HepG2 (cell line): ENCODE measurements around the gene RGS19. TPM values are rescaled to one million over a fixed set of nuclear protein-coding genes. Genes with fewer than 3 reads are reported as not detected.

ENCODE experiments used
- CBX1 ChIP-seq: IDR thresholded peaks from one replicate; pipeline ENCODE4 v1.6.1; 2016; ENCODE audit warnings: antibody characterized with exemption, low read depth
- CCDC6 ChIP-seq: sonication (generic); formaldehyde crosslinking; IDR thresholded peaks from 2 replicates; pipeline ENCODE4 v1.8.1; 2022; ENCODE audit warnings: mild to moderate bottlenecking, missing genetic modification reagents, moderate library complexity
- FOXK1 ChIP-seq: sonication (generic); formaldehyde crosslinking; IDR thresholded peaks from 2 replicates; pipeline ENCODE4 v1.4.0; 2020; ENCODE audit warnings: low read depth, missing genetic modification reagents, borderline replicate concordance
- GTF3A ChIP-seq: sonication (generic); formaldehyde crosslinking; conservative IDR thresholded peaks from 2 replicates; pipeline ENCODE4 v1.4.0; 2020; ENCODE audit warnings: mild to moderate bottlenecking, missing genetic modification reagents
- HNRNPLL ChIP-seq: fragments of 200-400 bp; formaldehyde crosslinking; IDR thresholded peaks from 2 replicates; pipeline ENCODE4 v1.6.1; 2017; ENCODE audit warnings: mild to moderate bottlenecking, low read depth, low read length; ENCODE audit not compliant: poor library complexity, severe bottlenecking
- HNRNPUL1 ChIP-seq: fragments of 200-400 bp; formaldehyde crosslinking; IDR thresholded peaks from 2 replicates; pipeline ENCODE4 v1.6.1; 2017; ENCODE audit warnings: low read depth, mild to moderate bottlenecking, low read length, moderate library complexity
- IRF2 ChIP-seq: IDR thresholded peaks from 2 replicates; pipeline ENCODE4 v1.6.1; 2018; ENCODE audit warnings: missing genetic modification reagents, missing compliant biosample characterization
- JARID2 ChIP-seq: sonication (generic); formaldehyde crosslinking; IDR thresholded peaks from 2 replicates; pipeline ENCODE4 v1.8.1; 2023; ENCODE audit warnings: missing genetic modification reagents, inconsistent platforms; ENCODE audit not compliant: insufficient replicate concordance
- NR2F1 ChIP-seq, 2 experiments: fragments of 450-650 bp in 1 of 2; formaldehyde crosslinking in 1 of 2; IDR thresholded peaks; 2 replicates each; pipeline versions ENCODE4 v1.5.0 to v1.6.1; 2016 to 2020; ENCODE audit warnings: mild to moderate bottlenecking in 1 of 2, missing compliant biosample characterization in 1 of 2, missing genetic modification reagents in 1 of 2, moderate library complexity in 1 of 2
- POLR2A ChIP-seq, 2 experiments: IDR thresholded peaks; 2 replicates each; pipeline ENCODE4 v1.6.1; 2011; ENCODE audit warnings: low read depth in 2 of 2, low read length in 2 of 2, mild to moderate bottlenecking in 1 of 2, moderate library complexity in 1 of 2; ENCODE audit not compliant: insufficient read depth in 1 of 2
- SIX4 ChIP-seq: sonication (generic); formaldehyde crosslinking; IDR thresholded peaks from 2 replicates; pipeline ENCODE4 v1.4.0; 2020; ENCODE audit warnings: missing genetic modification reagents
- SOX5 ChIP-seq: IDR thresholded peaks from 2 replicates; pipeline ENCODE4 v1.6.1; 2016; ENCODE audit warnings: borderline replicate concordance
- STAG1 ChIP-seq: sonication (generic); formaldehyde crosslinking; IDR thresholded peaks from 2 replicates; pipeline ENCODE4 v1.4.0; 2020; ENCODE audit warnings: missing genetic modification reagents
- ZFP1 ChIP-seq: IDR thresholded peaks from 2 replicates; pipeline ENCODE4 v1.6.1; 2016
- ZNF121 ChIP-seq: sonication (generic); formaldehyde crosslinking; IDR thresholded peaks from 2 replicates; pipeline ENCODE4 v1.5.0; 2020; ENCODE audit warnings: mild to moderate bottlenecking, missing genetic modification reagents
- ZNF180 ChIP-seq: sonication (generic); formaldehyde crosslinking; IDR thresholded peaks from 2 replicates; pipeline ENCODE4 v1.4.0; 2020; ENCODE audit warnings: low read depth, missing genetic modification reagents, borderline replicate concordance
- ZNF530 ChIP-seq: sonication (generic); formaldehyde crosslinking; IDR thresholded peaks from 2 replicates; pipeline ENCODE4 v1.5.0; 2020; ENCODE audit warnings: low read depth, mild to moderate bottlenecking, missing genetic modification reagents
- ZNF569 ChIP-seq: sonication (generic); formaldehyde crosslinking; IDR thresholded peaks from 2 replicates; pipeline ENCODE4 v1.5.0; 2020; ENCODE audit warnings: mild to moderate bottlenecking, missing genetic modification reagents, moderate library complexity, borderline replicate concordance
- ZNF879 ChIP-seq: sonication (generic); formaldehyde crosslinking; IDR thresholded peaks from 2 replicates; pipeline ENCODE4 v1.8.1; 2023; ENCODE audit warnings: missing genetic modification reagents
- polyA plus RNA-seq, 8 experiments: library from polyadenylated mRNA; depleted of rRNA in 3 of 8; stranded (reverse) in 7 of 8; unstranded in 1 of 8; fragments of >200 nt; fragmentation: Illumina TruSeq in 4 of 8; extraction: Trizol in 4 of 8; gene quantifications; 2 replicates each; pipeline versions ENCODE4 v1.2.1 to v1.2.3, GENCODE V29; 2011 to 2016; ENCODE audit warnings: low read depth in 4 of 8, missing spikeins in 1 of 8, mixed read lengths in 1 of 8; ENCODE audit not compliant: insufficient read depth in 1 of 8
- total RNA-seq, 5 experiments: library from RNA; depleted of rRNA; stranded (reverse); fragments of >200 nt; fragmentation: Illumina TruSeq; extraction: Trizol; gene quantifications; 2 replicates each; pipeline ENCODE4 v1.2.3, GENCODE V29; 2016; ENCODE audit warnings: low read depth in 1 of 5
- TF ChIP-seq, protein P1 (sequence below): sonication (generic); formaldehyde crosslinking; conservative IDR thresholded peaks from 2 replicates; pipeline ENCODE4 v1.4.0; 2020; ENCODE audit warnings: mild to moderate bottlenecking, missing genetic modification reagents, moderate library complexity
- TF ChIP-seq, protein P2 (sequence below): sonication (generic); formaldehyde crosslinking; IDR thresholded peaks from 2 replicates; pipeline ENCODE4 v1.4.0; 2020; ENCODE audit warnings: mild to moderate bottlenecking, missing genetic modification reagents
- TF ChIP-seq, protein P3 (sequence below): IDR thresholded peaks from 2 replicates; pipeline ENCODE4 v1.6.1; 2012; ENCODE audit warnings: low read depth, low read length, improper control_type of control experiment
- TF ChIP-seq, protein P4 (sequence below): sonication (generic); formaldehyde crosslinking; IDR thresholded peaks from 2 replicates; pipeline ENCODE4 v1.5.0; 2020; ENCODE audit warnings: missing genetic modification reagents

RGS19 gene
- total and polyA plus RNA-seq, 2 of the 13 experiments (the other 11 are each of a cell fraction or from before 2014, with no cell fraction given): 10.7 to 11.9 TPM

DNA sequence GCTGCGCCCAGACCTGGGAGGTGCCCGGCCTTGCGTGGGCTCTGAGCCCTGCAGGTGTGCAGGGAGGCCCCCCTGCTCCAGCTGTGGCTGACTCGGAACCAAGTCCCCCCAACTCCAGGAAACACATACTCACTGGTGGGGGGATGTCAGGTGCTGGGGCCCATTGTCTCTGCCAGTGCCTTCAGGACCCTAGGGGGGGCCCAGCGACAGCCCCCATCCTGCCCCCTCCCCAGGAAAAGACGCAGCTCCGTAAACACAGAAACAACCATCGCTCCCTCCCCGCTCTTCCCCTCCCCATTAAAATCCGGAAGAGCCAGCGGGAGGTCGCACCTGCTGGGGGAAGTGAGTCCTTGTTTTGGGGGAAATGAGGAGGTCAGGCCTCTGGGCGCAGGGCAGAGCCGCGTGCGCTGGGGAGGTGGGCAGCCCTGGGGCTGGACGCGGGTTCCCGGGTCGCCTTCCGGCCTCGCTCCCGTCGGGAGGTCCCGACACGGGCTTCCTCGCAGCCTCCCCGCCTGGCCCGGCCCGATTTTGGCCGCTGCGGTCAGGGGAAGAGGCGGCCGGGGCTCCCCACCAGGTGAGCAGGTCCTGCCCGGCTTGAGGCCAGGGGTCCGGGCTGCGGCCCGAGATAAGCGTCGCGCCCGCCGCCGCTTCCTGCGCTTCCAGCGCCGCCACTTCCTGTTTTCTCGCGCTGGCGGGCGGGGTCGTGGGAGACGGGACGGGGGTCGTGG is 37.1 kb downstream of the RGS19 start (continued):
- TF ChIP-seq, protein P1, sequence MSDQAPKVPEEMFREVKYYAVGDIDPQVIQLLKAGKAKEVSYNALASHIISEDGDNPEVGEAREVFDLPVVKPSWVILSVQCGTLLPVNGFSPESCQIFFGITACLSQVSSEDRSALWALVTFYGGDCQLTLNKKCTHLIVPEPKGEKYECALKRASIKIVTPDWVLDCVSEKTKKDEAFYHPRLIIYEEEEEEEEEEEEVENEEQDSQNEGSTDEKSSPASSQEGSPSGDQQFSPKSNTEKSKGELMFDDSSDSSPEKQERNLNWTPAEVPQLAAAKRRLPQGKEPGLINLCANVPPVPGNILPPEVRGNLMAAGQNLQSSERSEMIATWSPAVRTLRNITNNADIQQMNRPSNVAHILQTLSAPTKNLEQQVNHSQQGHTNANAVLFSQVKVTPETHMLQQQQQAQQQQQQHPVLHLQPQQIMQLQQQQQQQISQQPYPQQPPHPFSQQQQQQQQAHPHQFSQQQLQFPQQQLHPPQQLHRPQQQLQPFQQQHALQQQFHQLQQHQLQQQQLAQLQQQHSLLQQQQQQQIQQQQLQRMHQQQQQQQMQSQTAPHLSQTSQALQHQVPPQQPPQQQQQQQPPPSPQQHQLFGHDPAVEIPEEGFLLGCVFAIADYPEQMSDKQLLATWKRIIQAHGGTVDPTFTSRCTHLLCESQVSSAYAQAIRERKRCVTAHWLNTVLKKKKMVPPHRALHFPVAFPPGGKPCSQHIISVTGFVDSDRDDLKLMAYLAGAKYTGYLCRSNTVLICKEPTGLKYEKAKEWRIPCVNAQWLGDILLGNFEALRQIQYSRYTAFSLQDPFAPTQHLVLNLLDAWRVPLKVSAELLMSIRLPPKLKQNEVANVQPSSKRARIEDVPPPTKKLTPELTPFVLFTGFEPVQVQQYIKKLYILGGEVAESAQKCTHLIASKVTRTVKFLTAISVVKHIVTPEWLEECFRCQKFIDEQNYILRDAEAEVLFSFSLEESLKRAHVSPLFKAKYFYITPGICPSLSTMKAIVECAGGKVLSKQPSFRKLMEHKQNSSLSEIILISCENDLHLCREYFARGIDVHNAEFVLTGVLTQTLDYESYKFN (CRISPR knock-in tag): peak; percentile 56; the same call in 1 of the 2 replicates
- TF ChIP-seq NR2F1 (CRISPR knock-in tag; IDR thresholded peaks at IDR 0.05): no peak
- TF ChIP-seq JARID2 (CRISPR knock-in tag): no peak
- peak; percentile 94 for TF ChIP-seq HNRNPLL
- TF ChIP-seq IRF2 (CRISPR knock-in tag): peak; percentile 27; the same call in 1 of the 2 replicates
- TF ChIP-seq ZNF530 (CRISPR knock-in tag): no peak
- no peak for TF ChIP-seq ZNF121 (CRISPR knock-in tag)
- TF ChIP-seq, protein P2, sequence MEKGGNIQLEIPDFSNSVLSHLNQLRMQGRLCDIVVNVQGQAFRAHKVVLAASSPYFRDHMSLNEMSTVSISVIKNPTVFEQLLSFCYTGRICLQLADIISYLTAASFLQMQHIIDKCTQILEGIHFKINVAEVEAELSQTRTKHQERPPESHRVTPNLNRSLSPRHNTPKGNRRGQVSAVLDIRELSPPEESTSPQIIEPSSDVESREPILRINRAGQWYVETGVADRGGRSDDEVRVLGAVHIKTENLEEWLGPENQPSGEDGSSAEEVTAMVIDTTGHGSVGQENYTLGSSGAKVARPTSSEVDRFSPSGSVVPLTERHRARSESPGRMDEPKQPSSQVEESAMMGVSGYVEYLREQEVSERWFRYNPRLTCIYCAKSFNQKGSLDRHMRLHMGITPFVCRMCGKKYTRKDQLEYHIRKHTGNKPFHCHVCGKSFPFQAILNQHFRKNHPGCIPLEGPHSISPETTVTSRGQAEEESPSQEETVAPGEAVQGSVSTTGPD (CRISPR knock-in tag): no peak
- no peak for TF ChIP-seq SIX4 (CRISPR knock-in tag)
- no peak for TF ChIP-seq ZNF569 (CRISPR knock-in tag)
- TF ChIP-seq, protein P3, sequence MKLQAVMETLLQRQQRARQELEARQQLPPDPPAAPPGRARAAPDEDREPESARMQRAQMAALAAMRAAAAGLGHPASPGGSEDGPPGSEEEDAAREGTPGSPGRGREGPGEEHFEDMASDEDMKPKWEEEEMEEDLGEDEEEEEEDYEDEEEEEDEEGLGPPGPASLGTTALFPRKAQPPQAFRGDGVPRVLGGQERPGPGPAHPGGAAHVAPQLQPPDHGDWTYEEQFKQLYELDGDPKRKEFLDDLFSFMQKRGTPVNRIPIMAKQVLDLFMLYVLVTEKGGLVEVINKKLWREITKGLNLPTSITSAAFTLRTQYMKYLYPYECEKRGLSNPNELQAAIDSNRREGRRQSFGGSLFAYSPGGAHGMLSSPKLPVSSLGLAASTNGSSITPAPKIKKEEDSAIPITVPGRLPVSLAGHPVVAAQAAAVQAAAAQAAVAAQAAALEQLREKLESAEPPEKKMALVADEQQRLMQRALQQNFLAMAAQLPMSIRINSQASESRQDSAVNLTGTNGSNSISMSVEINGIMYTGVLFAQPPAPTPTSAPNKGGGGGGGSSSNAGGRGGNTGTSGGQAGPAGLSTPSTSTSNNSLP: no peak
- TF ChIP-seq, protein P4, sequence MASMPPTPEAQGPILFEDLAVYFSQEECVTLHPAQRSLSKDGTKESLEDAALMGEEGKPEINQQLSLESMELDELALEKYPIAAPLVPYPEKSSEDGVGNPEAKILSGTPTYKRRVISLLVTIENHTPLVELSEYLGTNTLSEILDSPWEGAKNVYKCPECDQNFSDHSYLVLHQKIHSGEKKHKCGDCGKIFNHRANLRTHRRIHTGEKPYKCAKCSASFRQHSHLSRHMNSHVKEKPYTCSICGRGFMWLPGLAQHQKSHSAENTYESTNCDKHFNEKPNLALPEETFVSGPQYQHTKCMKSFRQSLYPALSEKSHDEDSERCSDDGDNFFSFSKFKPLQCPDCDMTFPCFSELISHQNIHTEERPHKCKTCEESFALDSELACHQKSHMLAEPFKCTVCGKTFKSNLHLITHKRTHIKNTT: 0 out of 2 replicates have a peak, but pooled peaks have one; percentile 2
- TF ChIP-seq CCDC6: peak; percentile 46; the same call in 1 of the 2 replicates
- TF ChIP-seq ZNF180: no peak
- no peak for TF ChIP-seq CBX1
- TF ChIP-seq STAG1 (CRISPR knock-in tag): no peak
- no peak for TF ChIP-seq HNRNPUL1
- TF ChIP-seq FOXK1: peak; percentile 35; the same call in 1 of the 2 replicates
- peak; percentile 75; the same call in 1 of the 2 replicates for TF ChIP-seq ZNF879
- peak; percentile 13; the same call in 1 of the 2 replicates for TF ChIP-seq SOX5 (CRISPR knock-in tag)
- peak in 1 of 2 experiments; percentile 46; a peak in 1 of 4 replicates for TF ChIP-seq POLR2A (IDR thresholded peaks at IDR 0.05; ENCODE audit: insufficient read depth in 1 of 2, low read depth in 2 of 2, low read length in 2 of 2)
- no peak for TF ChIP-seq ZFP1 (CRISPR knock-in tag)
- no peak for TF ChIP-seq GTF3A (CRISPR knock-in tag)
